ENCODE data around the gene TRABD. TPM values are rescaled to one million over a fixed set of nuclear protein-coding genes. Genes with fewer than 3 reads are reported as not detected.

Gene TRABD
- total RNA-seq, 1 experiment from 2014 or later: 57.3 TPM

- Mint-ChIP-seq H3K27me3 (ENCODE audit: unreplicated experiment) (peaks cover 59% of the 10 kb centered on the region), H3K9me3 (ENCODE audit: low read depth, unreplicated experiment) (no peaks in the 10 kb centered on the region), H3K4me1 (ENCODE audit: low read depth, unreplicated experiment) (peaks cover 14% of the 10 kb centered on the region), H3K27ac (ENCODE audit: unreplicated experiment) (no peak overlapping the region), H3K36me3 (ENCODE audit: insufficient read depth, unreplicated experiment) (no peaks in the 10 kb centered on the region), H3K4me3 (ENCODE audit: low read depth, unreplicated experiment) (no peak overlapping the region)
- DNase-seq: no peak
- intact Hi-C loops (cut with micrococcal nuclease; ENCODE audit: unreplicated experiment): loop anchor here (10.0 kb wide), 1 partner anchor 207 kb away; no protein-coding TSS in a partner anchor
- CTCF ChIA-PET: interaction anchor here (0.9 kb wide), 1 partner anchor 16 kb away, joined by 4 read pairs; no protein-coding TSS in a partner anchor
- TF ChIP-seq, protein P1, sequence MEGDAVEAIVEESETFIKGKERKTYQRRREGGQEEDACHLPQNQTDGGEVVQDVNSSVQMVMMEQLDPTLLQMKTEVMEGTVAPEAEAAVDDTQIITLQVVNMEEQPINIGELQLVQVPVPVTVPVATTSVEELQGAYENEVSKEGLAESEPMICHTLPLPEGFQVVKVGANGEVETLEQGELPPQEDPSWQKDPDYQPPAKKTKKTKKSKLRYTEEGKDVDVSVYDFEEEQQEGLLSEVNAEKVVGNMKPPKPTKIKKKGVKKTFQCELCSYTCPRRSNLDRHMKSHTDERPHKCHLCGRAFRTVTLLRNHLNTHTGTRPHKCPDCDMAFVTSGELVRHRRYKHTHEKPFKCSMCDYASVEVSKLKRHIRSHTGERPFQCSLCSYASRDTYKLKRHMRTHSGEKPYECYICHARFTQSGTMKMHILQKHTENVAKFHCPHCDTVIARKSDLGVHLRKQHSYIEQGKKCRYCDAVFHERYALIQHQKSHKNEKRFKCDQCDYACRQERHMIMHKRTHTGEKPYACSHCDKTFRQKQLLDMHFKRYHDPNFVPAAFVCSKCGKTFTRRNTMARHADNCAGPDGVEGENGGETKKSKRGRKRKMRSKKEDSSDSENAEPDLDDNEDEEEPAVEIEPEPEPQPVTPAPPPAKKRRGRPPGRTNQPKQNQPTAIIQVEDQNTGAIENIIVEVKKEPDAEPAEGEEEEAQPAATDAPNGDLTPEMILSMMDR (IDR thresholded peaks at IDR 0.05; ENCODE audit: unreplicated experiment): no peak
- BruUV-seq (replicated peaks): no TSS peak
These were observed 43.8 kb upstream of the TRABD start for GRCh38 chr22:50141891-50142363.

DNA sequence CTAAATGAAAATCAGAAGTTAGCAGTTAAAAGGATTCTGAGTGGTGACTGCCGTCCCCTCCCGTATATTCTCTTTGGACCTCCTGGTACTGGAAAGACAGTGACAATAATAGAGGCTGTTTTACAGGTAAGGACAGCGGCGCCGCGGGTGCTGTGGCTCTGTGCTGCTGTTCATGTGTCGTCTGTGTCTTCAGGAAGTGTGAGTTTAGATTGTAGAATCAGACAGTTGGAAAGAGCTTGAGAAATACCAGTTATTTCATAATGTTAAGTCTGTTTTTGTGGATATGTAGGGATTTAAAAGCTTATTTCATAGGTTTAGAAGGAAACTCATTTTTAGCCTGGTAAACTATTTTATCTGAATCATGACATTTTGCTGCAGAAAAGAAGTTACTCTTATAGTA, 42.6 kb upstream of the TRABD start:
- no TSS peak for BruUV-seq (replicated peaks)
- H3K4me3 Mint-ChIP-seq (ENCODE audit: low read depth, unreplicated experiment): no peak overlapping the region
- H3K27me3 Mint-ChIP-seq (ENCODE audit: unreplicated experiment): peaks cover 50% of the 10 kb centered on the region
- intact Hi-C loops (cut with micrococcal nuclease; ENCODE audit: unreplicated experiment): loop anchor here (10.0 kb wide), 1 partner anchor 208 kb away; no protein-coding TSS in a partner anchor
- H3K4me1 Mint-ChIP-seq (ENCODE audit: low read depth, unreplicated experiment): peaks cover 17% of the 10 kb centered on the region
- H3K36me3 Mint-ChIP-seq (ENCODE audit: insufficient read depth, unreplicated experiment): no peaks in the 10 kb centered on the region
- DNase-seq: no peak
- TF ChIP-seq, protein P1 (IDR thresholded peaks at IDR 0.05; ENCODE audit: unreplicated experiment): no peak
- H3K9me3 Mint-ChIP-seq (ENCODE audit: low read depth, unreplicated experiment): no peaks in the 10 kb centered on the region
- CTCF ChIA-PET: interaction anchor here (0.6 to 0.9 kb wide), 2 partner anchors 15 to 113 kb away, joined by 3 to 4 read pairs; no protein-coding TSS in a partner anchor
- H3K27ac Mint-ChIP-seq (ENCODE audit: unreplicated experiment): no peak overlapping the region

DNA sequence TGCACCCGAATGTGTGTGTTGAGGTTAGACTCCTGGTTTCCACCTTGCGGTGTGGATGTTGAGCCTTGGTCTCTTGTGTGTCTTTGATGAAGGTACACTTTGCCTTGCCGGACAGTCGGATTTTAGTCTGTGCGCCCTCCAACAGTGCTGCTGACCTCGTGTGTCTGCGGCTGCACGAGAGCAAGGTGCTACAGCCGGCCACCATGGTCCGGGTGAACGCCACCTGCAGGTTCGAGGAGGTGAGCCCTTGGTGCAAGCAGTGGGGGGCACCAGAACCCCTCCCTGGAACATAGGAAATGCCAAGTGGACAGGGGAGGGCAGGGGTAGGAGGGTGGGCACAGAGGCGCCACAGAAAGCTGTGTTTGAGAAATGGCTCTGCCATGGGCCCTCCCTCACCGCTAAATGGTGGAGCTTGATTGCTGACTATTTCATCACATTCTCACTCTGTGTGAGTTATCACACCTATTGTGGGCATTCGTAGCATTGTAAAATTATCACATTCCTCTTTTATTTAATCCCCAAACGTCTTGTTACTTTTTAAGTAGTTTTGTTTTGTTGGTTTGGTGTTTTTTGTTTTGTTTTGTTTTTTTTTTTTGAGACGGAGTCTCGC, 41.6 kb upstream of the TRABD start:
- H3K4me1 Mint-ChIP-seq (ENCODE audit: low read depth, unreplicated experiment): peaks cover 22% of the 10 kb centered on the region
- H3K27me3 Mint-ChIP-seq (ENCODE audit: unreplicated experiment): peaks cover 50% of the 10 kb centered on the region
- no peak for DNase-seq
- no peak overlapping the region for H3K4me3 Mint-ChIP-seq (ENCODE audit: low read depth, unreplicated experiment)
- H3K36me3 Mint-ChIP-seq (ENCODE audit: insufficient read depth, unreplicated experiment): no peaks in the 10 kb centered on the region
- H3K9me3 Mint-ChIP-seq (ENCODE audit: low read depth, unreplicated experiment): no peaks in the 10 kb centered on the region
- CTCF ChIA-PET: no interaction called here
- TF ChIP-seq, protein P1 (IDR thresholded peaks at IDR 0.05; ENCODE audit: unreplicated experiment): no peak
- H3K27ac Mint-ChIP-seq (ENCODE audit: unreplicated experiment): no peak overlapping the region
- intact Hi-C loops (cut with micrococcal nuclease; ENCODE audit: unreplicated experiment): loop anchor here (10.0 kb wide), 1 partner anchor 209 kb away; no protein-coding TSS in a partner anchor
- no TSS peak for BruUV-seq (replicated peaks)

GRCh38 chr22:50145721-50146438, 39.8 kb upstream of the TRABD start:
- no peak overlapping the region for H3K27ac Mint-ChIP-seq (ENCODE audit: unreplicated experiment)
- no peaks in the 10 kb centered on the region for H3K9me3 Mint-ChIP-seq (ENCODE audit: low read depth, unreplicated experiment)

More at GRCh38 chr22:50145721-50146438, 39.8 kb upstream of the TRABD start:
- no TSS peak for BruUV-seq (replicated peaks)
- no peak overlapping the region for H3K4me3 Mint-ChIP-seq (ENCODE audit: low read depth, unreplicated experiment)
- TF ChIP-seq, protein P1 (IDR thresholded peaks at IDR 0.05; ENCODE audit: unreplicated experiment): no peak
- intact Hi-C loops (cut with micrococcal nuclease; ENCODE audit: unreplicated experiment): loop anchor here (5.0 to 10.0 kb wide), 2 partner anchors 211 to 351 kb away; no protein-coding TSS in a partner anchor
- DNase-seq: no peak
- CTCF ChIA-PET: no interaction called here
- H3K4me1 Mint-ChIP-seq (ENCODE audit: low read depth, unreplicated experiment): peaks cover 16% of the 10 kb centered on the region
- H3K27me3 Mint-ChIP-seq (ENCODE audit: unreplicated experiment): peaks cover 65% of the 10 kb centered on the region
- H3K36me3 Mint-ChIP-seq (ENCODE audit: insufficient read depth, unreplicated experiment): no peaks in the 10 kb centered on the region

Data from Calu3 (cell line).